ENCODE data around the gene OXT.

Gene OXT

DNA sequence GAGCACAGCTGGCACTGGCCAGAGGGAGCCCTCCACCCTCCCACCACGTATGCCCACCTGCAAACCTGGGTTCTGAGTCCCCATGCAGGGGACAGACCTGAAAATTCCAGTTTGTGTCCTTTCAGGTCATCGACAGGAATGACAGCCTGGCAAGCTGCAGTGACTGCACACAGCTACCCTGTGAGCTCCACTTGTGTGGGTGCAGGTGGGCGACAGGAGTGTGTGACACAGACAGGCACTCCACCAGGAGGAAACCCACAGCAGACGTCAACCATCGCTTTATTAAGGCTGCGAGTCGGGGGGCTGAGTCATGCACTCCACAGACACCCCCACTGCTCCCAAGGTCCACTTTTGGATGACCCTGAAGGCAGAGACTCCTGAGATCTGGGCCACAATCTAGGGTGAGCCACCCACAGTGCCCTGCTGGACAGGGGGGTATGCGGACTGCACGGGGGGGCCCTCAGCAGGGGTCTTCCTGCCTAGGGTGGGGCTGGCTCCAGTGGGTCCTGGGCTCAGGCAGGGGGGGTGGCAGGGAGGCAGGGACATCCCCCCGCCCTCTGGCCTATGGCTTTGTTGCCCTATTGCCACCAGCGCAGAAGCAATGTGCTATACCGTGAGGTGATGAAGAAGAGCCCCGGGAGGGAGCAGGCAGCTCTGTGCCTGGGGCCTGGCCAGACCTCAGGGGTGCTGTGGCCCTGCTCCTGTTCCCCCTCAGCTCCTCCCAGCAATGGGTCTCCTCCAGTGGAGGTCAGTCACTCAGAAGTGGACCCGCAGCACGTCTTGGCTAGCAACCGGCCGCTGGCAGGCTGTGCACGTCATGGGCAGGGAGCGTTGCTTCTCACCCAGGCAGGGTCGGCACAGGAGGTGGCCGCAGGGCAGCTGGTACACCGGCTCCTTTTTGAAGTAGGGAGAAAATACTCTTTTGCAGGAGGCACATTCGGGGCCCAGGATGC is 38.2 kb downstream of the OXT start:
- no peak for DNase-seq (ENCODE audit: low spot score)

DNA sequence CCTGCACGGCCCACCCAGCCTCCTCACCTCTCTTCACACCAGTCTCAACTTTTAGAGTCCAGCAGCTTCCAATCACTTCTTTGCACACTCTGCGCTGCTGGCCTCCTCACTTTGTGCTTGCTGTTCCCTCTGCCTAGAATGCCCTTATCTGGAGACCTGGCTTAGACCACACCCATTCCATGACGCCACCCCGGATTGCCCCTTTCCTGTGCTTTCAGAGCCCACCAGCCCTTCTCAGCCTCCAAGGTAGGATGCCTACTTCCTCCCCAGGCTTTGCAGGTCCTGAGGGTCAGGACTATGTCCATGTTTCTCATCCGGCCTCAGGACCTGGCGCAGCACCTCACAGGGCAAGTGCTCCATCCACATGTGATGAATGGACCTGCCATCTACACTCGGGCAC is 40.1 kb downstream of the OXT start:
- no peak for DNase-seq (ENCODE audit: low spot score)

DNA sequence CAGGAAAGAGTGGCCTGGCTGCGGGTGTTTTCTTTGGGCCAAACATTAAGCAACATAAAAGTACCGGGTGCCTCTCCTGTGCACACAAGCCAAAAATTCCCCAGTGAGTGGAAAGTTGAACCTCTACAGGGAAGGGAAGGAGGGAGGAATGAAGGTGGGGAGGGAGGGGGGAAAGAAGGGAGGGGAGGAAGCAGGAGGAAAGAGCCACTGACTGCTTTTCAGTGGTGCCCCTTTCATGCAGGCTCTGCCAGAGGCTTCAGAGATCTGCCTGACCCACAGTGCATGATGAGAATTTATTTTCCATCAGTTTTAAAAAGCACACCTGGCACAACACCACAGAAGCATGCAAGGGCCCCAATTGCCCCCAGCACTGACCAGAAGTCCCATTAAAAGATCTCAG is 40.6 kb downstream of the OXT start:
- no peak for DNase-seq (ENCODE audit: low spot score)

DNA sequence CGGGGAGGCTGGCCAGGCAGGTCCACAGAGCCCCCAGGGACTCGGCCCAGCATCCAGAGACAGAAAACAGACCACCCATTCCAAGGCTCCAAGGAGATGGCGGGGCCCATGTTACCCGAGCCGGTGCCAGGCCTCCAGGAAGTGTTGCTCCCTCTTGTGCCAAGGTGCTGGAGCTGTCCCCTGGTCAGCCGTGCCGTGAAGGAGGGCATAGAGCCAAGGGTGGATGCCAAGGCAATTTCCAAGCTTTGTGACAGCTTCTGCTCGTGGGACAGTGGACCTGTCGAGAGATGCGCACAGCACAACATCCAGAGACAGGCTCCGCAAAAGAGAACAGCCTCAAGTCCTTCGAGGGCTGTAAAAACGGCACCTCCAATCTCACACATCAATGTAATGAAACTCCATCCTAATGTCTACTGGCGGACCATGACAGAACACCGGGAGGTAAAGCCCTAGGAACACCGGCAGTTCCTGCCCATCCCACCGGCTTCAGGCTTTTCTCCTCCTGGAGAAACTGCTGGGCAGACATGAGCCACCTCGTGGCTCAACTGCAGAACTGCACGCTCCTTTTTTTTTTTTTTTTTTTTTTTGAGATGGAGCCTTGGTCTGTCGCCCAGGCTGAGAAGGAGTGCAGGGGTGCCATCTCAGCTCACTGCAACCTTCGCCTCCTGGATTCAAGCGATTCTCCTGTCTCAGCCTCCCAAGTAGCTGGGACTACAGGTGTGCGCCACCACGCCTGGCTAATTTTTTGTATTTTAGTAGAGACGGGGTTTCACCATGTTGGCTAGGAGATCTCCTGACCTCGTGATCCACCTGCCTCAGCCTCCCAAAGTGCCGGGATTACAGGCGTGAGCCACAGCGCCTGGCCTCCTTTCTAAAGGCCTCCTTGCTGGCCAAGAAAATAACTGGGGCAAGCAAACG is 44.0 kb downstream of the OXT start:
- DNase-seq (ENCODE audit: low spot score) = peak; percentile 97

DNA sequence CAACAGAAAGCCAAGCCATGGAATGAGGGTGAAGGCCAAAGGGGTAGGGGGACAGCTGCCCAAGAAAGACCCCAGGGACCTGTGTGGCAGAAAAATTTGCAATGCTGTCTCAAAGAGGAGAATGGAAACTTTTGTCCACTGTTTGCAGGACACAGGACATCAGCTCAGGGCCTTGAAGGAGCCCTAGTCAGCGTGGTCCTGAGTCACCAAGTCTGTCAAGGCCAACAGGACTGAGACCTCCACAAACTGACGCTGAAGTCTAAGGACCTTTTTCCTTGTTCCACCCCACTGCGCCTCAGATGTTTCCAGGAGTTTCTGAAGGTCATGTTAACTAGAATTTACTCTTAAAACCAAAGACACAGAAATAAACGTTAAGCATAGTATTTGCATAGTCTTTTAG is 44.9 kb downstream of the OXT start:
- DNase-seq (ENCODE audit: low spot score) = no peak

DNA sequence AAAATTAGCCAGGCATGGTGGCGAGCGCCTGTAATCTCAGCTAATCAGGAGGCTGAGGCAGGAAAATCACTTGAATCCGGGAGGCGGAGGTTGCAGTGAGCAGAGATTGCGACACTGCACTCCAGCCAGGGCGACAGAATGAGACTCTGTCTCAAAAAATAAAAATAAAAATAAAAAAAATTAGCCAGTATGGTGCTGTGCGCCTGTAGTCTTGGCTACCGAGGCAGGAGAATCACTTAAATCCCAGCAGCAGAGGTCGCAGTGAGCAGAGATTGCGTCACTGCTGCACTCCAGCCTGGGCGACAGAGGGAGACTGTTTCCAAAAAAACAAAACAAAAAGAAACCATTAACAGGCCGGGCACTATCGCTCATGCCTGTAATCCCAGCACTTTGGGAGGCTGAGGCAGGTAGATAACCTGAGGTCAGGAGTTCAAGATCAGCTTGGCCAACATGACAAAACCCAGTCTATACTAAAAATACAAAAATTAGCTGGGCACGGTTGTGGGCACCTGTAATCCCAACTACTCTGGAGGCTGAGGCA is 46.5 kb downstream of the OXT start:
- peak; percentile 20 for DNase-seq (ENCODE audit: low spot score)

DNA sequence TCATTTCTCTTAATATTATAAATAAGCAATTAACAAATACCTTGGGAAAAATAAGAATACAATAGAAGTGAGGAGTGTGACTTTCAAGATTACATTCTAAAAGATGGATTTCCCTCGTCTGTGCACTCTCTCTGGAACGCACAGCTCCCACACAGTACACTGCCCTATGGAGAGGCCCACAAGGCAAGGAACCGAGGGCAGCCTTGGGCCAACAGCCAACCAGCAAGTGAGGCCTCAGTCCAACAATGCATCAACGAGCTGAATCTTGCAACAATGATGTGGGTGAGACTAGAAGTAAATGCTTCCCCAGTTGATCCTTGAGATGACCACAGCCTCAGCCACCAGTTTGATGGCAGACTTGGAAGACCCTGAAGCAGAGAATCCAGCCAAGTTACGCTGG is 47.6 kb downstream of the OXT start:
- no peak for DNase-seq (ENCODE audit: low spot score)

DNA sequence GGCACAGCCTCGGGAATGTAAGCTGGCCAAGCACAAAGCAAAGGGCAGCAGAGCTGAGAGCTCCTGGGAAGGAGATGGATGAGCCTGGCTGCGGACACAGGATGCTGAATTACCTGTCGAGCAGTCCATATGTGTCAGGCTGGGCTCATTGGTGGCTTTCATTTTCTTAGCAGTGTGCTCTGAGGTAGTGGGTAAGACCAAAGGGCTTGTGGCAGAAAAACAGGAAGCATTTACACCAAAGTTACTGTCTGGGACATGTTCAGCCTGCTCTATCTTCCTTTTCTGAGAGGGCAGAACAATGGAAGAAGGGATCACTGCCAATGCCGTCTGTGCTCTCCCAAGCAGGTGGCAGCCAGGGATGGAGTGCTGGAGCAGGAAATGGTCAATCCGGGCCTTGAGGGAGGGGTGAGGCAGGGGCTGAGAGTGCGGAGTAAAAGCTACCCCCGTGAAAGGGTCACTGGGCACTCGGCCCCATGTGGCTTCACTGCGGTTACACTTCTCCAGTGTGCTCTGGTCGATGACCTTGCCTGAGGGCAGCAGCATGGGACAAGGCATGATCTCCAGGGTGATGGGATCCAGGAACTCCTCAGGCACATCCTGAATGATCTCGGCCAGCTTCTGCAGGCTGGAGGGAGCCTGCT is 50.0 kb downstream of the OXT start:
- DNase-seq (ENCODE audit: low spot score) = no peak

Data from HuH-7.5 (cell line).